Neural progenitor cell (in vitro differentiated cells): ENCODE data around the gene PRR16. TPM values are rescaled to one million over a fixed set of nuclear protein-coding genes. Genes with fewer than 3 reads are reported as not detected.

ENCODE experiments used
- DNase-seq: peaks from one replicate; pipeline ENCODE4 v3.0.0-alpha.2; 2016; ENCODE audit warnings: low spot score
- H2AFZ ChIP-seq: fragments of 200-600 bp; sonication (generic); replicated peaks from 2 replicates; pipeline ENCODE4 v1.6.1; 2016; ENCODE audit warnings: antibody characterized with exemption
- H3F3A ChIP-seq: fragments of 200-600 bp; sonication (generic); 2 replicates; pipeline ENCODE4 v1.6.1; 2016; ENCODE audit warnings: antibody characterized with exemption, low read depth
- H3K27ac ChIP-seq: fragments of 200-600 bp; sonication (generic); 2 replicates; pipeline ENCODE4 v1.5.1; 2016; ENCODE audit warnings: mild to moderate bottlenecking
- H3K27me3 ChIP-seq: fragments of 200-600 bp; sonication (generic); 2 replicates; pipeline ENCODE4 v1.6.1; 2016; ENCODE audit warnings: mild to moderate bottlenecking, moderate library complexity
- H3K36me3 ChIP-seq: fragments of 200-600 bp; sonication (generic); 2 replicates; pipeline ENCODE4 v1.5.1; 2016
- H3K4me1 ChIP-seq: fragments of 200-600 bp; sonication (generic); 2 replicates; pipeline ENCODE4 v1.6.1; 2016; ENCODE audit warnings: mixed run types
- H3K4me2 ChIP-seq: fragments of 200-600 bp; sonication (generic); 2 replicates; pipeline ENCODE4 v1.6.1; 2016
- H3K4me3 ChIP-seq: fragments of 200-600 bp; sonication (generic); 2 replicates; pipeline ENCODE4 v1.5.1; 2016
- H3K79me2 ChIP-seq: fragments of 200-600 bp; sonication (generic); 2 replicates; pipeline ENCODE4 v1.6.1; 2016; ENCODE audit warnings: low read depth
- H3K9ac ChIP-seq: fragments of 200-600 bp; sonication (generic); 2 replicates; pipeline ENCODE4 v1.6.1; 2016
- H3K9me3 ChIP-seq: fragments of 200-600 bp; sonication (generic); 2 replicates; pipeline ENCODE4 v1.5.1; 2016; ENCODE audit warnings: low read depth
- H4K20me1 ChIP-seq: fragments of 200-600 bp; sonication (generic); 2 replicates; pipeline ENCODE4 v1.6.1; 2016; ENCODE audit warnings: low read depth
- H3K27ac Mint-ChIP-seq: 3 replicates; pipeline ENCODE4 v1.8.0; 2021; ENCODE audit warnings: mixed read lengths
- H3K27me3 Mint-ChIP-seq: 2 replicates; pipeline ENCODE4 v1.8.0; 2022; ENCODE audit warnings: low read depth, mild to moderate bottlenecking, inconsistent platforms, moderate library complexity, mixed read lengths; ENCODE audit not compliant: insufficient read depth
- H3K36me3 Mint-ChIP-seq: 3 replicates; pipeline ENCODE4 v1.8.0; 2021; ENCODE audit warnings: mixed read lengths
- H3K4me1 Mint-ChIP-seq: 3 replicates; pipeline ENCODE4 v1.8.0; 2021; ENCODE audit warnings: mixed read lengths
- H3K4me3 Mint-ChIP-seq: 3 replicates; pipeline ENCODE4 v1.8.0; 2021; ENCODE audit warnings: mild to moderate bottlenecking, moderate library complexity, mixed read lengths
- H3K9me3 Mint-ChIP-seq: 3 replicates; pipeline ENCODE4 v1.8.0; 2020; ENCODE audit warnings: mixed read lengths
- CTCF ChIP-seq: fragments of 200-600 bp; sonication (generic); IDR thresholded peaks from 2 replicates; pipeline ENCODE4 v1.5.1; 2017; ENCODE audit warnings: antibody characterized with exemption, mild to moderate bottlenecking
- EZH2 ChIP-seq: fragments of 200-600 bp; sonication (generic); IDR thresholded peaks from 2 replicates; pipeline ENCODE4 v1.6.1; 2017; ENCODE audit warnings: antibody characterized with exemption, mild to moderate bottlenecking, moderate library complexity
- EZH2phosphoT487 ChIP-seq: fragments of 200-600 bp; sonication (generic); IDR thresholded peaks from 2 replicates; pipeline ENCODE4 v1.6.1; 2017; ENCODE audit warnings: antibody characterized with exemption
- total RNA-seq: library from RNA; depleted of rRNA; stranded (reverse); fragments of >200 nt; gene quantifications from 2 replicates; pipeline ENCODE4 v1.2.3, GENCODE V29; 2015; ENCODE audit warnings: low replicate concordance

Gene PRR16
- total RNA-seq, 1 donor from 2014 or later, result not detected

GRCh38 chr5:120463006-120463680 lies 957 bp upstream of the PRR16 start:
- Histone ChIP-seq H3K9me3 (no peaks in the 10 kb centered on the region), H2AFZ (no peak overlapping the region)
- H3K9me3 Mint-ChIP-seq, result no peaks in the 10 kb centered on the region

GRCh38 chr5:120464627-120465435 lies 731 bp downstream of the PRR16 start:
- Mint-ChIP-seq H3K27ac (no peak overlapping the region), H3K4me1 (peaks cover 26% of the 10 kb centered on the region), H3K27me3 (no peaks in the 10 kb centered on the region), H3K9me3 (no peaks in the 10 kb centered on the region), H3K4me3 (peak overlapping the region; percentile 91), H3K36me3 (no peaks in the 10 kb centered on the region)
- H3K36me3 ChIP-seq, result no peaks in the 10 kb centered on the region
- H4K20me1 ChIP-seq, result peaks cover 5% of the 10 kb centered on the region
- DNase-seq, result peak; percentile 41
- peaks cover 17% of the 10 kb centered on the region for H3F3A ChIP-seq
- H3K27ac ChIP-seq, result no peak overlapping the region
- no peak overlapping the region for H3K9ac ChIP-seq
- H3K4me1 ChIP-seq, result peaks cover 29% of the 10 kb centered on the region
- peak overlapping the region; percentile 97 for H3K4me2 ChIP-seq
- H3K9me3 ChIP-seq, result no peaks in the 10 kb centered on the region
- peaks cover 54% of the 10 kb centered on the region for H3K27me3 ChIP-seq
- H2AFZ ChIP-seq, result peak overlapping the region; percentile 87
- H3K79me2 ChIP-seq, result no peaks in the 10 kb centered on the region
- peak overlapping the region; percentile 68 for H3K4me3 ChIP-seq
- TF ChIP-seq EZH2phosphoT487 (no peak), EZH2 (no peak), CTCF (no peak)

More at GRCh38 chr5:120463006-120463680, 957 bp upstream of the PRR16 start:
- H3K4me1 ChIP-seq, result peaks cover 29% of the 10 kb centered on the region
- no peaks in the 10 kb centered on the region for H3K27me3 Mint-ChIP-seq
- H3K27ac Mint-ChIP-seq, result no peak overlapping the region
- no peak overlapping the region for H3K9ac ChIP-seq
- peak overlapping the region; percentile 92 for H3K4me3 Mint-ChIP-seq
- no peaks in the 10 kb centered on the region for H3K36me3 Mint-ChIP-seq
- no peaks in the 10 kb centered on the region for H3K79me2 ChIP-seq
- H4K20me1 ChIP-seq, result peaks cover 5% of the 10 kb centered on the region
- no peaks in the 10 kb centered on the region for H3K36me3 ChIP-seq
- peak overlapping the region; percentile 97 for H3K4me2 ChIP-seq
- H3K4me3 ChIP-seq, result peak overlapping the region; percentile 68
- TF ChIP-seq EZH2, result no peak
- no peak for TF ChIP-seq CTCF
- TF ChIP-seq EZH2phosphoT487, result no peak
- peak; percentile 45 for DNase-seq
- H3K4me1 Mint-ChIP-seq, result peaks cover 26% of the 10 kb centered on the region
- H3K27ac ChIP-seq, result no peak overlapping the region
- H3F3A ChIP-seq, result peaks cover 17% of the 10 kb centered on the region
- H3K27me3 ChIP-seq, result peaks cover 54% of the 10 kb centered on the region

GRCh38 chr5:120465436-120465961 lies 1.4 kb downstream of the PRR16 start:
- H3K9me3 Mint-ChIP-seq, result no peaks in the 10 kb centered on the region
- Histone ChIP-seq H3K9ac (no peak overlapping the region), H3K4me1 (peaks cover 29% of the 10 kb centered on the region), H3K9me3 (no peaks in the 10 kb centered on the region), H3K36me3 (no peaks in the 10 kb centered on the region), H3K27ac (no peak overlapping the region), H3K4me2 (peak overlapping the region; percentile 97), H3K79me2 (no peaks in the 10 kb centered on the region), H3F3A (peaks cover 17% of the 10 kb centered on the region), H2AFZ (peak overlapping the region; percentile 13), H4K20me1 (peaks cover 5% of the 10 kb centered on the region), H3K27me3 (peaks cover 54% of the 10 kb centered on the region), H3K4me3 (peak overlapping the region; percentile 68)
- H3K36me3 Mint-ChIP-seq, result no peaks in the 10 kb centered on the region
- H3K4me1 Mint-ChIP-seq, result peaks cover 26% of the 10 kb centered on the region
- H3K27ac Mint-ChIP-seq, result no peak overlapping the region
- TF ChIP-seq EZH2phosphoT487 (no peak), EZH2 (no peak), CTCF (no peak)
- DNase-seq, result peak; percentile 73
- peak overlapping the region; percentile 91 for H3K4me3 Mint-ChIP-seq
- no peaks in the 10 kb centered on the region for H3K27me3 Mint-ChIP-seq
